HG03103 (cell line): Measurements from ENCODE around the gene TTC23L.
"Not testable (repeated sequence)": the region's sequence is repeated elsewhere in the genome, so short reads cannot be mapped to it uniquely, and the experiment has no call there.

ENCODE experiments used
- ATAC-seq: cut with Tn5 transposase; IDR thresholded peaks from one replicate; pipeline ENCODE4 v1.9.1; 2021; ENCODE audit warnings: low read depth; ENCODE audit not compliant: unreplicated experiment

The TTC23L gene

DNA sequence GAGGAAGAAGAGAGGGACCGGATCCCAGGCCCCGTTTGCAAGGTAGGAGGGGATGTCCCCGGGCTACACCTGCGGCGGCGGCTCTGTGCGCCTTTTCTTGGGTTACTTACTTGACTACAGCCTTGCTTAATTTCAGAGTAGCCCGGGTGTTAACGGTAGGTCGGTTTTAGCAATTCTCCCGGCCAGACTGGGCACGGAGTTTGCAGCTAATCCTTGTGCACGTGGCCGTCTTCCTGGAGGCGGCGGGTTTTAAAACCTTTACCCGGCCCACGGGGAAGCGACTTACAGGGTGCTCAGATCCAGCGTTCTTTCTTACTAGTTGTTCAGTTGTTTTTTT is 76.9 kb downstream of the TTC23L start:
- ATAC-seq: no peak

DNA sequence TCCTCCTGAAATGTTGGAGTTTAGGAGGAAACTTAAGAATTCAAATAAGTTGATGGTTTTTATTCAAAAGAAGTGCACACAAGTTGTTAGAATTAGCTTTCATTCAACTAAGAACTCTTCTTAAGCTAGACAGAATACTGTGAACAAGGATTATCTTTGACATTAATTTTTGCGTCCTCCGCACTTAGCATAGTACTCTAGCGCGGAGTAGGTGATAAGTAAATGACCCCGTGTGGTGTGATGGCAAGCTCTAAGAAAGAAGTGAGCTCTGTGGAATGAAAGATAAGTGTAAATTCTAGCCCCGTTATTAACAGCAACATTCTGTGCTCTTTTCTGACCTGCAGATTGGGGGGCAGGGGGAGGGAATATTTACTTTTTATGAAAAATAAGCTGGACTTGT is 77.6 kb downstream of the TTC23L start:
- no peak for ATAC-seq

GRCh38 chr5:34918025-34918424 is 79.1 kb downstream of the TTC23L start:
- no peak for ATAC-seq

- no peak for ATAC-seq
Observed at GRCh38 chr5:34919077-34919476, 80.1 kb downstream of the TTC23L start.

GRCh38 chr5:34923256-34923655 is 84.3 kb downstream of the TTC23L start:
- ATAC-seq: not testable (repeated sequence)

- ATAC-seq: peak; percentile 67
Observed at GRCh38 chr5:34923694-34924461, 84.9 kb downstream of the TTC23L start.

DNA sequence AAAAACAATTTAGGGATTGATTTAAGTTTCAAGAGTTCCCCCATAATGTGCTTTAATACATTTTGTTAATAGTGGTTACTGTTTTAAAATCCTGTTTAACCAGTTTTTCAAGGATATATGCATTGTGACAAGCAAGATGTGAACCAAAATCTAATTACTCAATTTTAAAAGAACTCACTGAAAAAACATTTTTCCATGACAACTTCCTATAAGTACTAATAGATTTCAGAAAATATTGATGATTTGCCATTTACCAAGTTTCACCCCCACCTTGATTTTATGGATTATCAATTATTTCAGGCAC is 85.5 kb downstream of the TTC23L start:
- no peak for ATAC-seq

DNA sequence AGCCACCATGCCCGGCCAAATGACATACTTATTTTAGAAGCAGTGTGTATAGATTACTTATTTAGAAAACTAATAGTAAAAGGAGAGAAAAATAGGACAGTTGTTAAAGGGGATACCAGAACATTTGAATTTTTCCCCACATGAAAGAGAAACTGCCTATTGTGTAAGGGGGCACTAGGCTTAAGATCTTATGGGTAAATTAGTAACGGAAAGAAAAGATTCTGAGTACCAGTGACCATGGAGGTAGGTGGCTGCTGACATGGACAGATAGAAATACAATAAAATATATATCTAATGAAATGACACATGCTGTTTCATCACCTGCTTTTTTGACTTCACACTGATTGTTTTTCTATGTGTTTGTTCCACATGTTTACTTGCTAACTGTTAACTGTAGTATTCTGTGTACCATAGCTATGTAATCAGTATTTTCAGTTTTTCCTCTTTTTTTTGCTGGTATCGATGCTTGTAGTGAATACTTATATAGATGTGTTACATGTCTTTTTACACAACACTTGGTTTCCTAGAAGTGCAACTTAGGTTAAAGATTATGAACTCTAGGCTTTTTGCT is 87.4 kb downstream of the TTC23L start:
- no peak for ATAC-seq

DNA sequence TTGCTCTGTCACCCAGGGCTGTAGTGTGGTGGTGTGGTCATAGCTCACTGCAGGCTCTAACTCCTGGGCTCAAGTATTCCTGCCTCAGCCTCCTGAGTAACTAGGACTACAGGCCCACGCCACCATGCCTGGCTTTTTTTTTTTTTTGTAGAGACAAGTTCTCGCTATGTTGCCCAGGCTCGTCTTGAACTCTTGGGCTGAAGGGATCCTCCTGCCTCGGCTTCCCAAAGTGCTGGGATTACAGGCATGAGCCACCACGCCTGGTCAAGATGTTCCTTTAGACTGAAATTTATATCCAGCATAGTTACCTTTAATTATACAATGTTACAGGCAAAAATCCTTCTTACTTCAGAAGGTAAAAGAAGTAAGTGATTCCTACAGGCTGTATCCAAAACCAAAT is 88.8 kb downstream of the TTC23L start:
- no peak for ATAC-seq

GRCh38 chr5:34928267-34928666 is 89.3 kb downstream of the TTC23L start:
- ATAC-seq: no peak

DNA sequence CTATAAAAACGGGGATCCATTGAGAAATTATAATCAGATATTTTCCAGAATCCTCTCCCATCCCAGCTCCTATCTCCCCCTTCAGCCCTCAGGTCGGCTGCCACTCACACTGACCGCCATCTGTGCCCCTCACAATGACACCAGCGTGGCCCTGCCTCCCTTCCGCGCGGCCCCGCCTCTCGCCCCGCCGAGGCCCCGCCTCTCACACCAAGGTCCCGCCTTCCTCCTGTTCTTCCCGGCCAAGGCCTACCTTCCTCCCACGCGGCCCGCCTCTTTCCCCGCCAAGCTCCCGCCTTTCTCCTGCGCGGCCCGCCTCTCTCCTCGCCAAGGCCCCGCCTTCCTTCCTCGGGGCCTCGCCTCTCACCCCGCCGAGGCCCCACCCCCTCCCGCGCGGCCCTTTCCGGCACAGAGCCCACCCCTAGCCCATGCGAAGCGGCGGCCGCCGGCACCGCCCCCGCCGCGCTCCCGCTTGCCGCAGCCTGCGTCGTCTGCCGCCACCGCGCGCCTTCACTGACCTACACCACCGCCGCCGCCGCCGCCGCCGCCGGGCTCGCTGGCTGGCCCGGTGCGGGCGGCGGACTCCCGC is 90.3 kb downstream of the TTC23L start, which contains the start of gene DNAJC21:
Gene DNAJC21 (plus strand): TSS at position 426 of the 586 bp plus-strand sequence. CDS start 261 bp downstream, outside the sequence.
- peak; percentile 81 for ATAC-seq

DNA sequence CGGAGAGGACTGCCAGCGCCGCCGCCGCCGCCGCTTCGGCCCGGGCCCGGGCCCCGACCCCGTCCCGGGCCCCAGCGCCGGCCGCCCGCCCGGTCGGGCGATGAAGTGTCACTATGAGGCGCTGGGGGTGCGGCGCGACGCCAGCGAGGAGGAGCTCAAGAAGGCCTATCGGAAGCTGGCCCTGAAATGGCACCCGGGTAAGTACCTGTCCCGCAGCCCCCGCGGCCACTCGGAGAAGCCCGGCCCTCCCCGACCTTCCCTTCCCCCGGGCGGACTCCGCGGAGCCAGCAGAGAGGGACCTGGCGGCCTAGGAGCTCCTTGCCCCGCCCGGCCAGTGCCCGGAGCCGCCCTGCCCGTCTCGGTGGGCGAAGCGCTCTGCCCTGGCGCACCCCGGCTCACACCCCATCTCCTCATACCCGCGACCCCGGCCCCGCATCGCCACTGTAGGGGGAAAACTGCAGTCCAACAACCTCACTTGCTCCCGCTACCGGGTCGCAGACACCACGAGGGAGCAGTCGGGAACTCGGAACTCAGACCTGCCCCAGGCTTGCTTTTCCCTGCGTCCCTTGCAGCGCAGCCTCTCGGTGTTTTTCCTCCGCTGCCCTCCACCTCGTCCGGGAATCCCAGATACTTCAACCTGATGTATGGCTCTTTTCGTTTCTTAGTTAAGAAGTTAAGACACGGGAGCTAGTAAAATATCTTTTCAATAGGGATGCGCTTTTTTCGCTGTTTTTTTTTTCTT is 90.9 kb downstream of the TTC23L start:
- peak; percentile 70 for ATAC-seq

GRCh38 chr5:34930462-34930844 is 91.5 kb downstream of the TTC23L start:
- ATAC-seq: no peak

DNA sequence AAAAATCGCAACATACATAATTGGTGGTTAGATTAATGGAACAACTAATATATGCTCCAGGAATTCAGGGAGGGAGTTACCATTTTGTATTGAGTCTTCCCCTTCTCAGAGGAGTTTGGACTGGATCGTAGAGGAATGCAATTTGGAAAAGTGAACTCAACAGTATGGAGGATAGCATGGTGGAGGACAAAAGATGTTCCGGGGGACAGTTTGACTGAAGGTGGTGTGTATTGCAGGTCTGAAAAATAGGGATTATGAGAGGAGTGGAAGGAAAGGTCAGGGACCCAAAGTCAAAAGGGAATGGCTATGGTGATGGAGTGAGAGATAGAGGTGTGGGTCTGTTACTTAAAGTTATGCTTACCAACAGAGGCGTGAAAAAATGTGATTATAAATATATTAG is 91.9 kb downstream of the TTC23L start:
- ATAC-seq: no peak

DNA sequence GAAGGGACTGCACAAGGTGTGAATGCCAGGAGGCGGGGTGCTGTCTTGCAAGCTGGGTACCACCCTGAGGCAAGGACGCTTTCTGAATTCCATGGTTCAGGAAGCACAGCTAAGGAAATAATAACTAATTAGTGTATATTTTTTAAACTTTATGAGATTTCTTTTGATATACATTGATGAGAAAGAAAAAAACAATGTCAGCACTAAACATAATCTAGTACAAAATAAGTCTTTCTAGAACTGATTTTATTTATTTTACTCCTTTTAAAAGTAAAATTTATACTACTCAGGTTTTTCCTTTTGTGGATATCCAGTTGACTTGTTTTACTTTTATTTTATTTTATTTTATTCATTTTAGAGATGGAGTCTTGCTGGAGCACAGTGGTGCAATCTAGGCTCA is 94.0 kb downstream of the TTC23L start:
- no peak for ATAC-seq

- ATAC-seq: no peak
Observed at GRCh38 chr5:34941936-34942335, 103.0 kb downstream of the TTC23L start.

GRCh38 chr5:34944044-34944443 is 105.1 kb downstream of the TTC23L start:
- no peak for ATAC-seq

DNA sequence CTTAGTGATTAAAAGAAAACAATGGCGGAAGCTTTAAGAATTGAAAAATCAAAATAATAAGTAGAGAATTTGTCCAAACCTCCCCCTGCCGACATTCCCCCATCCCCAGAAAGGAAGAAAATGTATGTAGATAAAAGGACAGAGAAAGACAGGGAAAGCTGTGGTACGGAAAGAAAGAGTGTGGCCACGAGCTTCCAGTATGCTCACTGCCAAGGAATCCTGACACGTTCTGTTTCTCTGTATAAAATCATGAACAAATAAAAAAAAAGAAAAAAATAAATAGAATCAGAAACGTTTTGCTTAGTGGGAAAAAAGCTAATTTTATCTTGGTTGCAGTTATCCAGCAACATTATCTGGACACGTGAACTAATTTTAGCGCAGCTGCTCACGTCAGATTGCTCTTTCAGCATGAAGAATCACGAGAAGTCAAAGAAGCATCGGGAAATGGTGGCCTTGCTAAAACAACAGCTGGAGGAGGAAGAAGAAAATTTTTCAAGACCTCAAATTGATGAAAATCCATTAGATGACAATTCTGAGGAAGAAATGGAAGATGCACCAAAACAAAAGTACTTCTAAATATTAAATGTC is 105.6 kb downstream of the TTC23L start:
- no peak for ATAC-seq
